Activated T-cell treated with anti-CD3 and anti-CD28 coated beads, Interleukin-2, amount 50 U/mL, for 4 hours (primary cell): Measurements from ENCODE around the gene USP15. TPM values are rescaled to one million over a fixed set of nuclear protein-coding genes. Genes with fewer than 3 reads are reported as not detected.

Source experiments
- total RNA-seq, 3 donors: library from RNA; stranded (reverse); gene quantifications; one replicate each; pipeline ENCODE4 v1.2.1, GENCODE V29; 2021

USP15 gene
- total RNA-seq, 3 donors from 2014 or later = 82.0 to 98.2 (median 94.3) TPM

Other genes with a start within 250 kb of the USP15 start
- gene MON2, start 206.4 kb downstream of the USP15 start, total RNA-seq = 10 to 100 TPM; 25.9 to 28.4 (median 27.6) TPM